ENCODE data around the gene CLIC1.

- TF ChIP-seq, protein P1, sequence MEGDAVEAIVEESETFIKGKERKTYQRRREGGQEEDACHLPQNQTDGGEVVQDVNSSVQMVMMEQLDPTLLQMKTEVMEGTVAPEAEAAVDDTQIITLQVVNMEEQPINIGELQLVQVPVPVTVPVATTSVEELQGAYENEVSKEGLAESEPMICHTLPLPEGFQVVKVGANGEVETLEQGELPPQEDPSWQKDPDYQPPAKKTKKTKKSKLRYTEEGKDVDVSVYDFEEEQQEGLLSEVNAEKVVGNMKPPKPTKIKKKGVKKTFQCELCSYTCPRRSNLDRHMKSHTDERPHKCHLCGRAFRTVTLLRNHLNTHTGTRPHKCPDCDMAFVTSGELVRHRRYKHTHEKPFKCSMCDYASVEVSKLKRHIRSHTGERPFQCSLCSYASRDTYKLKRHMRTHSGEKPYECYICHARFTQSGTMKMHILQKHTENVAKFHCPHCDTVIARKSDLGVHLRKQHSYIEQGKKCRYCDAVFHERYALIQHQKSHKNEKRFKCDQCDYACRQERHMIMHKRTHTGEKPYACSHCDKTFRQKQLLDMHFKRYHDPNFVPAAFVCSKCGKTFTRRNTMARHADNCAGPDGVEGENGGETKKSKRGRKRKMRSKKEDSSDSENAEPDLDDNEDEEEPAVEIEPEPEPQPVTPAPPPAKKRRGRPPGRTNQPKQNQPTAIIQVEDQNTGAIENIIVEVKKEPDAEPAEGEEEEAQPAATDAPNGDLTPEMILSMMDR (conservative IDR thresholded peaks at IDR 0.05; ENCODE audit: low read depth in 2 of 2), result peak in 1 of 2 experiments; percentile 17; a peak in 1 of 4 replicates
- no peak for TF ChIP-seq POLR2AphosphoS5 (IDR thresholded peaks at IDR 0.05; ENCODE audit: low read depth)
- TF ChIP-seq EZH2 (IDR thresholded peaks at IDR 0.05; ENCODE audit: low read depth, unreplicated experiment), result no peak
- no peak for TF ChIP-seq NANOG (IDR thresholded peaks at IDR 0.05; ENCODE audit: borderline replicate concordance)
- TF ChIP-seq STAT1 (IDR thresholded peaks at IDR 0.05; ENCODE audit: unreplicated experiment), result no peak
- no peak for TF ChIP-seq ZNF331 (CRISPR knock-in tag; IDR thresholded peaks at IDR 0.05; ENCODE audit: low read depth)
- TF ChIP-seq, protein P2, sequence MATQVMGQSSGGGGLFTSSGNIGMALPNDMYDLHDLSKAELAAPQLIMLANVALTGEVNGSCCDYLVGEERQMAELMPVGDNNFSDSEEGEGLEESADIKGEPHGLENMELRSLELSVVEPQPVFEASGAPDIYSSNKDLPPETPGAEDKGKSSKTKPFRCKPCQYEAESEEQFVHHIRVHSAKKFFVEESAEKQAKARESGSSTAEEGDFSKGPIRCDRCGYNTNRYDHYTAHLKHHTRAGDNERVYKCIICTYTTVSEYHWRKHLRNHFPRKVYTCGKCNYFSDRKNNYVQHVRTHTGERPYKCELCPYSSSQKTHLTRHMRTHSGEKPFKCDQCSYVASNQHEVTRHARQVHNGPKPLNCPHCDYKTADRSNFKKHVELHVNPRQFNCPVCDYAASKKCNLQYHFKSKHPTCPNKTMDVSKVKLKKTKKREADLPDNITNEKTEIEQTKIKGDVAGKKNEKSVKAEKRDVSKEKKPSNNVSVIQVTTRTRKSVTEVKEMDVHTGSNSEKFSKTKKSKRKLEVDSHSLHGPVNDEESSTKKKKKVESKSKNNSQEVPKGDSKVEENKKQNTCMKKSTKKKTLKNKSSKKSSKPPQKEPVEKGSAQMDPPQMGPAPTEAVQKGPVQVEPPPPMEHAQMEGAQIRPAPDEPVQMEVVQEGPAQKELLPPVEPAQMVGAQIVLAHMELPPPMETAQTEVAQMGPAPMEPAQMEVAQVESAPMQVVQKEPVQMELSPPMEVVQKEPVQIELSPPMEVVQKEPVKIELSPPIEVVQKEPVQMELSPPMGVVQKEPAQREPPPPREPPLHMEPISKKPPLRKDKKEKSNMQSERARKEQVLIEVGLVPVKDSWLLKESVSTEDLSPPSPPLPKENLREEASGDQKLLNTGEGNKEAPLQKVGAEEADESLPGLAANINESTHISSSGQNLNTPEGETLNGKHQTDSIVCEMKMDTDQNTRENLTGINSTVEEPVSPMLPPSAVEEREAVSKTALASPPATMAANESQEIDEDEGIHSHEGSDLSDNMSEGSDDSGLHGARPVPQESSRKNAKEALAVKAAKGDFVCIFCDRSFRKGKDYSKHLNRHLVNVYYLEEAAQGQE (IDR thresholded peaks at IDR 0.05; ENCODE audit: unreplicated experiment), result no peak
These were observed 27.2 kb upstream of the CLIC1 start for GRCh38 chr6:31763619-31763940.
